Measurements from ENCODE around the gene PODXL.

DNA sequence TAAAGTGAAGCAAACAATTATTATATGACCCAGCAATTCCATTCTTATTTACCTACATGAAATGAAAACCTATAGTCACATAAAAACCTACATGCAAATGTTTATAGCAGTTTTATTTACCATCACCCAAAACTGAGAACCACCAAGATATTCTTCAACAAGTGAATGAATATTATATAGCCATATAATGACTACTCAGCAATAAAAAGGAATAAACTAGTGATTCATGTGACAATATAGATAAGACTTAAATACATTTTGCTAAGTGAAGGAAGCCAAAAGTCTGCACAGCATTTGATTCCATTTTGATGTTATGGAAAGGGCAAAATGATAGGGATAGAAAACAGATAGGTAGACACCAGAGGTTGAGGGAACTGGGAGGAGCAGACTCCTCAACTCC is 31.7 kb downstream of the PODXL start:
- TF ChIP-seq CTCF (IDR thresholded peaks at IDR 0.05) (no peak), POLR2AphosphoS5 (IDR thresholded peaks at IDR 0.05; ENCODE audit: low read depth, low read length) (no peak)
